GM23248 (cell line): ENCODE measurements around the gene PARD3B.

ENCODE experiments used
- EZH2 ChIP-seq: fragments of 200-600 bp; sonication (generic); IDR thresholded peaks from 2 replicates; pipeline ENCODE4 v1.6.1; 2018; ENCODE audit warnings: antibody characterized with exemption, mild to moderate bottlenecking; ENCODE audit not compliant: insufficient read depth, poor library complexity, severe bottlenecking
- EZH2phosphoT487 ChIP-seq: fragments of 200-600 bp; sonication (generic); IDR thresholded peaks from 2 replicates; pipeline ENCODE4 v1.6.1; 2018; ENCODE audit warnings: antibody characterized with exemption, moderate library complexity, mild to moderate bottlenecking, low read depth; ENCODE audit not compliant: insufficient read depth

DNA sequence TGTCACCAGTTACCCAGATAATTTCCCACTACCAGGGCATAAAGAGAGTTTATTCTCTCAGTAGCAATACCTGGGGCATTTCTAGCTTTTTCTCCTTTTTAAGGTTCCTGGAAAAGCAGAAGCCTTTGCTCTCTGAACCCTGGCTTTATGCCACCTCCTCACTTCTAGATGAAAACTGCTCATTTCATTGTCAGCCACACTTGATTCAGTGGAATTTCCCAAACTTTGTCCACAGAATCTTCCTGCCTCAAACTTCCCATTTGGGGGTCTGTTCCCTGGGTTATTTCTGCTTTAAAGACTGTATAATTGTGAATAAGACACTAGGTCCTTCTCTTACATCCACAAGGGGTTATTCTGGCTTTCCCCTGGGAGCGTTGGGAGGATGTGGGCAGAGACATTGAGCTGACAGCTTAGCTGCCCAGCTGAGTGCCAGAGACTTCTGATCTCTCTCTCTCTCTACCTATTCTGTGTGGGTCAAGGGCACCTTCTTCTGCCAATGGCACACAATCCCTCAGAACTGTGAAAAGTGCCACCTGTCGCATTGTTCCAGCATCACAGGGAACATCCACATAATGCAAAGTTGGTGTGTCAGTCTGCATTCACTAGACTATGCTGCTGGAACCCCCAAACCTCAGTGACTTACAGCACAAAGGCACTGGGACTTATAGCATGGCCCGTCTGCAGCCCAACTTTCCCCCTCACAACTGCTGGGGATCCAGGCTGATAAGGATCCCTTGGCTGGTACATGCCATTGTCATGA is 1117.1 kb downstream of the PARD3B start:
- TF ChIP-seq EZH2, result no peak
- TF ChIP-seq EZH2phosphoT487, result no peak
